ENCODE results near the gene CMSS1. TPM values are rescaled to one million over a fixed set of nuclear protein-coding genes. Genes with fewer than 3 reads are reported as not detected.

The CMSS1 gene
- total and polyA plus RNA-seq, 12 donors = 16.2 to 75.6 (median 33.0) TPM

DNA sequence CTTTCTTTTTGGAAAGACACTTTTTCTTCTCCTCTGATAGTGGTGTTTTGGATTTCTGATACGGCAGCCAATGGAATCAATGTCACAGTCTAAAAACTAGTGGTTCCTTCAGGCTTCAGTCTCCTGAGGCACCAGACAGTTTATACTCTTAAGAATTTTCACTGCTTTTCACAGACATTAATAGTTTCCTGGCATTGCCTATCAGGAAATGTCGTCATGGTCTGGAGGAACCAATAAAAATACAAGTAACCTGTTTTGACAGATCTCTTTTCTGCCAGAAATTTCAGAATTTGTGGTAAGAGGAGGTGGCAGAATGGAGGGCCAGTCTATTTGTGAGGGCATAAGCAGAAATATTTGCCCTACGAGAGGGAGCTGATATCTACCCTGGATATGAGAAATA lies 251.8 kb downstream of the CMSS1 start:
- intact Hi-C loops (cut with DNase I) = loop anchor here (5.0 to 10.0 kb wide), 2 partner anchors 183 to 225 kb away; no protein-coding TSS in a partner anchor
- H3K27me3 ChIP-seq = no peaks in the 10 kb centered on the region
- peaks cover 0 to 14% of the 10 kb centered on the region in 2 donors for H3K4me1 ChIP-seq (replicated peaks in 1 of 2)
- TF ChIP-seq CTCF (IDR thresholded peaks at IDR 0.05) (no peak), POLR2A (IDR thresholded peaks at IDR 0.05) (no peak)
- H3K9me3 ChIP-seq (replicated peaks in 1 of 3) = no peaks in the 10 kb centered on the region
- no peak overlapping the region for H3K27ac ChIP-seq
- no peak overlapping the region for H3K4me3 ChIP-seq
- H3K36me3 ChIP-seq (replicated peaks in 1 of 2) = no peaks in the 10 kb centered on the region
- no peak for DNase-seq
- 74 to 88% (median 85%) methylated on average over 3 of the region's 3 CpGs for WGBS, 4 donors

DNA sequence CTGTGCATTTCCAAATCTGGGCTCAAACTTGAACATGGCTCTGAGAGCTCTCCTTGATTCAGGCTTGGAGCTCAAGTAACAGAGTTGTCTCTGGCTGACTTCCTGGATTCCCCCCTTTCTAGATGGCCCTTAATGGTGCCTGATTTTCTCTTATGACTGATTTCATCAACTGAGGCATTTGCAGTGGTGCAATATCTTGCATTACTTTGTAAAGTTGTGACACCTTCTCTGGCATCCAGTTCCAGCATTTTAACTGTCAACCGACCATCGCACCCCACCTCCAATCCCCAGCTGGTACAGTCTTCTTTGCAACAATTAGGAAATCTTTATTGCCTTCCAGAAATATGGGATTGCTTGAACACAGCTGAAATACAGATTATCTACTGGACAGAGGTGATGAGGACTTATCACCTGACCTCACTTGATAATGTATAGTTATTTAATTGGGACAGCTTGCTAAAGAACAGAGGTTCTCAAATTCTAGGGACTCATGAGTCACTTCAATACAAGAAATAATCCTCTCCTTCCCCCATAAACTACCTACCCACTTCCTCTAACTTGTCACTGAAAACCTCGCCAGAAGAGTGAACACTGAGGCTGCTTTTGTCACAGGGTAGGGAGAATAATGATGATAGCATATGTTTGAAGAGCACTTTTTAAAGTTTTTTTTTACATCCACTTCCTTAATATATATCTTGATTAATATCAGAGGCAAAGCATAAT lies 254.8 kb downstream of the CMSS1 start:
- WGBS, 4 donors = 82 to 91% (median 90%) methylated on average over 3 of the region's 3 CpGs
- Histone ChIP-seq H3K36me3 (replicated peaks in 1 of 2) (no peaks in the 10 kb centered on the region), H3K27me3 (no peaks in the 10 kb centered on the region), H3K9me3 (replicated peaks in 1 of 3) (no peaks in the 10 kb centered on the region), H3K4me3 (no peak overlapping the region), H3K4me1 (replicated peaks in 1 of 2) (peaks cover 4 to 31% of the 10 kb centered on the region in 2 donors), H3K27ac (no peak overlapping the region)
- intact Hi-C loops (cut with DNase I) = loop anchor here in 1 of 2 donors (10.0 kb wide), 1 partner anchor 82 kb away; no protein-coding TSS in a partner anchor
- no peak for DNase-seq
- no peak for TF ChIP-seq POLR2A (IDR thresholded peaks at IDR 0.05)

GRCh38 chr3:100073049-100073713 lies 255.5 kb downstream of the CMSS1 start:
- no peaks in the 10 kb centered on the region for H3K9me3 ChIP-seq (replicated peaks in 1 of 3)
- H3K27ac ChIP-seq = peak overlapping the region in 2 of 5 donors; percentile 9 to 62
- H3K27me3 ChIP-seq = no peaks in the 10 kb centered on the region
- intact Hi-C loops (cut with DNase I) = loop anchor here in 1 of 2 donors (10.0 kb wide), 1 partner anchor 82 kb away; no protein-coding TSS in a partner anchor
- no peak for DNase-seq
- 64 to 86% (median 82%) methylated on average over 1 of the region's 1 CpG for WGBS, 4 donors
- H3K4me1 ChIP-seq (replicated peaks in 1 of 2) = peaks cover 4 to 31% of the 10 kb centered on the region in 2 donors
- no peak overlapping the region for H3K4me3 ChIP-seq
- TF ChIP-seq POLR2A (IDR thresholded peaks at IDR 0.05) (no peak), CTCF (IDR thresholded peaks at IDR 0.05) (no peak)
- no peaks in the 10 kb centered on the region for H3K36me3 ChIP-seq (replicated peaks in 1 of 2)

GRCh38 chr3:100073714-100074307 lies 256.1 kb downstream of the CMSS1 start:
- intact Hi-C loops (cut with DNase I) = loop anchor here in 1 of 2 donors (10.0 kb wide), 1 partner anchor 81 kb away; no protein-coding TSS in a partner anchor
- H3K4me1 ChIP-seq (replicated peaks in 1 of 2) = peaks cover 4 to 31% of the 10 kb centered on the region in 2 donors
- no peaks in the 10 kb centered on the region for H3K27me3 ChIP-seq
- H3K27ac ChIP-seq = peak overlapping the region in 2 of 5 donors; percentile 9 to 62
- H3K36me3 ChIP-seq (replicated peaks in 1 of 2) = no peaks in the 10 kb centered on the region
- no peak for TF ChIP-seq CTCF (IDR thresholded peaks at IDR 0.05)
- no peak for TF ChIP-seq POLR2A (IDR thresholded peaks at IDR 0.05)
- no peak overlapping the region for H3K4me3 ChIP-seq
- DNase-seq = peak in 1 of 7 donors; percentile 8
- 68 to 80% (median 72%) methylated on average over 10 of the region's 10 CpGs for WGBS, 4 donors
- no peaks in the 10 kb centered on the region for H3K9me3 ChIP-seq (replicated peaks in 1 of 3)

Measured in adrenal gland (tissue), 12 donors.